Posterior vena cava (tissue), 2 donors: ENCODE results near the gene THYN1. TPM values are rescaled to one million over a fixed set of nuclear protein-coding genes. Genes with fewer than 3 reads are reported as not detected.
A peak's percentile ranks its signal among the peaks of the same experiment; 100 is the strongest.

Source experiments
- DNase-seq: peaks from one replicate; pipeline ENCODE4 v3.0.0-alpha.2; 2020; ENCODE audit warnings: low spot score
- intact Hi-C, 2 donors: fragments of 100-400 bp; cut with DNase I; formaldehyde crosslinking; loops; one replicate each; pipeline versions ENCODE4 v1.14.1 to v1.14.2; 2022 to 2023
- total RNA-seq, 2 donors: library from RNA; stranded (reverse); fragmentation: NEBNext Ultra II Directional; extraction: Animal tissue kit (Norgen Biotek cat#: 25700); gene quantifications; one replicate each; pipeline ENCODE4 v1.2.1, GENCODE V29; 2021
- donor health status: DM: yes; HTN: yes; CAD: no.
- donor health status: DM: yes; HTN: yes; CAD: no.

The THYN1 gene
- total RNA-seq, 2 donors from 2014 or later, result 21.0 to 37.3 TPM

- DNase-seq, result no peak
- intact Hi-C loops, result no loop called here
Observed at GRCh38 chr11:134254433-134255183, 1.5 kb upstream of the THYN1 start.

- DNase-seq, result no peak
- intact Hi-C loops, result no loop called here
Observed at GRCh38 chr11:134252346-134253187, 585 bp downstream of the THYN1 start.

DNA sequence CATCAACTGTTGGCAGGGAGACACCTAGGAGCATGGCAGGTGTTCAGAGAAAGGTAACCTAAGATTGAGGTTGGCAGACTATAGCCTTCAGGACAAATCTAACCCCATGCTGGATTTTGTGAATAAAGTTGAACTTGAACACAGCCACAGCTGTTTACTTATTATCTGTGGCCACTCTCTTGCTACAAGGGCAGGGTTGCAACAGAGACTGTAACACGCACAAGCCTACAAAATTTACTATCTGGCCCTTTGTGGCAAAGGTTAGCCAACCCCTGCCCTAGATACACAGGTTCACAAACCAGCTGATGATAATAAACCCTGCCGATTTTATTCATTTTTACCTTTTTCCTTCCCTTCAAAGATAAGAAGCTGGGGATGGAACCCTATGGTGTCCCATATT is 2.5 kb downstream of the THYN1 start:
- DNase-seq, result no peak
- intact Hi-C loops, result no loop called here

- no peak for DNase-seq
- intact Hi-C loops, result no loop called here
Observed at GRCh38 chr11:134250246-134250645, 2.9 kb downstream of the THYN1 start.

- intact Hi-C loops, result no loop called here
Observed at GRCh38 chr11:134248910-134249480, 4.2 kb downstream of the THYN1 start.

GRCh38 chr11:134246678-134247077 is 6.5 kb downstream of the THYN1 start:
- no peak for DNase-seq

More at GRCh38 chr11:134248910-134249480, 4.2 kb downstream of the THYN1 start:
- no peak for DNase-seq

DNA sequence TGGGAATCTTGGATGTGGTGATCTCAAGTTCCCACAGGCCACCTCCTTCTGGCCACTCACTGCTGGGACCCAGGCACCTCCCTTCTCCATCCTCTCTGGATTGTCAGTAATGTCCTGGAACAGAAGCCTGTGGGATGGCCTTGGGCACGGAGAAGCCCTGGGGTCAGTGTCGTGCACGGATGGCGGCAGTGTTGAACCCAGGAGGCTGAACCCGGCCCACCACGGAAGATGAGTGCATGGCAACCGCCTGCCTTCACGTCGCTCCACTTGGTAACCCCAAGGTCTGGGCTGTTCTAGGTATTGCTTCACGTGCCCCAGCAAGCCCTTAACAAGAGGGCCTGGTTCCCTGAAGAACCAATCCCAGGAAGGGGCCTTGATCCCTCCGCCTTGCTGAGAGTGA is 7.1 kb downstream of the THYN1 start:
- no peak for DNase-seq
- intact Hi-C loops, result no loop called here

More at GRCh38 chr11:134246678-134247077, 6.5 kb downstream of the THYN1 start:
- intact Hi-C loops, result no loop called here

- DNase-seq, result no peak
- intact Hi-C loops, result no loop called here
Observed at GRCh38 chr11:134245434-134245833, 7.7 kb downstream of the THYN1 start.

DNA sequence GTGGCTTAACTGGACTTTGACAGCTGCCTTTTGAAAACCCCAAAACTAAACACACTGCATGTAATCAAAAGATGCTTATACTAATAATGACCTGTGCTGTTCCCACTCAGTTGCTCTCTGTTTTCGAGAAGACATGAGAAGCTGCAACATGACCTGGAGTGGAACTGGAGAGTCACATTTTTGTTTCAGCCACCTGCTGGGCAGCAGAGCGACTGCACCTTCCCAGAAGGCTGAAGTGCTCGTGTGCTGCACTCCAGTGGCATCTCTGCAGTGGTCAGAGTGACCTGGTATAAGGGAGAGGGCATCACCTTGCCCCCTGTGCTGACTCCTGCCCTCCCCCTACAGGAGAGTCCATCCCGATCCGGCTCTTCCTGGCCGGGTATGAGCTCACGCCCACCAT is 8.6 kb downstream of the THYN1 start:
- intact Hi-C loops, result no loop called here
- no peak for DNase-seq

DNA sequence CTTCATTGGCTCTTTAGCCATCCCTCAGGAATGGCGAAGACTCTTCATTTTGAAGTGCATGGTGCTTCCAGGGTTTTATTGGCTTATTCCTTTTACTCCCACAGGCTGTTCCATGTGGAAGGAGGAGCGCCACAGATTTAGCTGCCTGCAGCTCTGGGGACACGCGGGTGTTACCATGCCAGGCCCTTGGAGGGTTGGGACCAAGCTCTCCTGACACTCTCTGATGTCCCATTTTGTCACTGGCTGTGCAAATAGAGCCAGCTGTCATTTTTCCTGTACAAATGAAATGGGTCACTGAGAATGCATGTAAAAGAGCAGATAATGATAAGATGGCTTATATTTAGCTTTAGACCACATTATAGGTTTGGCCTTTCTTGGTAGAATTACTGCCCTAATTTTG is 9.2 kb downstream of the THYN1 start:
- no peak for DNase-seq

GRCh38 chr11:134242376-134242775 is 10.8 kb downstream of the THYN1 start:
- no peak for DNase-seq
- intact Hi-C loops, result no loop called here

More for the DNA sequence above, 9.2 kb downstream of the THYN1 start:
- intact Hi-C loops, result no loop called here

DNA sequence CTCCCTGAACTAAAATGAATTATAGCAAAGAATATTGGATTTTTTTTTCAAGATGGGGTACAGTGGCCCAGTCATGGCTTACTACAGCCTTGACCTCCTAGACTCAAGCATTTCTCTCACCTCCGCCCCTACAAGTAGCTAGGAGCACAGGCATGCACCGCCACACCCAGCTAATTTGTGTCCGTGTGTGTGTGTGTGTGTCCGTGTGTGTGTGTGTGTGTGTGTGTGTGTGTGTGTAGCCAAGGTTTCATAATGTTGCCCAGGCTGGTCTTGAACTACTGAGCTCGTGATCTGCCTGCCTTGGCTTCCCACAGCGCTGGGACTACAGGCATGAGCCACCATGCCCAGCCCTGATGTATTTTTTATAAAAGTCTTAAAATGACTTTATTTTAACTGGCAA is 12.6 kb downstream of the THYN1 start:
- no peak for DNase-seq
- intact Hi-C loops, result no loop called here

DNA sequence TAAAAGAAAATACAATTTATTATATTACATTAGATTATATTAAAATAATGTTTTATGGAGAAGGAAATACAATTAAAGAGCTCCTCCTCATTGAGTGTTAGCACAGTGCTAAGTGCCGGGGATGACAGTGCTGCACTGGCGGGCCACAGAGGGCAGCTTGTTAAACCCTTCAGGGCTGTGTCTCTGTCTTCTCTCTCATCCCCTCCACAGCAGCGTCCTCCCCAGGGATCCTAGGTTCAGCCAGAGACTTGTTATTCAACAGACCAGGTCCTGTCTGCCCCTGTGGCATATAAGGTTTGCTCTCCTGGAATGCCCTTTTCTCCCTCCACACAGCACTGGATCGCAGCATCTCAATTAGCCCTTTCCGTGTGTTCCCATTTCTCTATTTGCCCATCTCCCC is 14.2 kb downstream of the THYN1 start:
- DNase-seq, result no peak
- intact Hi-C loops, result no loop called here

DNA sequence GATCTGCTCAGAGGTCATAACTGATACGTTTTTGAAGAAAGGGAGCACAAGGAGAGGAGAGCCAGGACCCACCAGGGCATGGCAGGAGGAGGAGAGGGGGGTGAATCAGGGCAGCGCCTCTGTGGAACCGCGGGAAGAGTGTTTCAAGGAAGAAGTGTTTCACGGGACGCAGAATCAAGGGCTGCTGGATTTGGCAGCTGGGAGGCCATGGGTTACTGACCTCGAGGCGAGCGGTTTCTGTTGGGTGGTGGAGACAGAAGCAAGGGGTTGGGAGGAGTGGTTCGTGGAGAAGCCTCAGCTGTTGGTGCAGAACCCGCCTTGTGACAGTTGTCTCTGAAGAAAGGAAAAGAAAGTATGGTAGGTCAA is 15.6 kb downstream of the THYN1 start:
- intact Hi-C loops, result no loop called here

GRCh38 chr11:134236834-134237556 is 16.2 kb downstream of the THYN1 start:
- no peak for DNase-seq
- intact Hi-C loops, result no loop called here

More for the DNA sequence above, 15.6 kb downstream of the THYN1 start:
- DNase-seq, result peak; percentile 57

DNA sequence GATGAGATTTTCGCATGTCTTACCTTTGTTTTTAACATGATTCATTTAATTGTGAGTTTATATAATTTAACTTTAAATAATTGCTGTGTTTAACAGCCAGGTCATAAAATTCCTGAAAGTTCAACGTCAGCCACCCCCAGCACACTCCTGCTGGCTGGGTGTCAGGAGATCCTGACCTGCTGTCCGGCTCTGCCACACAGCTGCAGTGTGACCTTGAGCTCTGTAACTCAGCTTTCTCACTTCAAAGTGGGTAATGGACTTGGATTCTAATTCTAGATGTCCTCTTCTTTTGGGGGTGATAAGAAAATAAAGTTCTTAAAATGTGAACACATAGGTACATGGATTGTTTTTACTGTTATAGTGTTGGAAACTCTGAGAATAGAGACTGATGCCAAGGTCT is 17.8 kb downstream of the THYN1 start:
- peak; percentile 53 for DNase-seq
- intact Hi-C loops, result no loop called here

GRCh38 chr11:134233729-134234179 is 19.4 kb downstream of the THYN1 start:
- intact Hi-C loops, result no loop called here
- no peak for DNase-seq

DNA sequence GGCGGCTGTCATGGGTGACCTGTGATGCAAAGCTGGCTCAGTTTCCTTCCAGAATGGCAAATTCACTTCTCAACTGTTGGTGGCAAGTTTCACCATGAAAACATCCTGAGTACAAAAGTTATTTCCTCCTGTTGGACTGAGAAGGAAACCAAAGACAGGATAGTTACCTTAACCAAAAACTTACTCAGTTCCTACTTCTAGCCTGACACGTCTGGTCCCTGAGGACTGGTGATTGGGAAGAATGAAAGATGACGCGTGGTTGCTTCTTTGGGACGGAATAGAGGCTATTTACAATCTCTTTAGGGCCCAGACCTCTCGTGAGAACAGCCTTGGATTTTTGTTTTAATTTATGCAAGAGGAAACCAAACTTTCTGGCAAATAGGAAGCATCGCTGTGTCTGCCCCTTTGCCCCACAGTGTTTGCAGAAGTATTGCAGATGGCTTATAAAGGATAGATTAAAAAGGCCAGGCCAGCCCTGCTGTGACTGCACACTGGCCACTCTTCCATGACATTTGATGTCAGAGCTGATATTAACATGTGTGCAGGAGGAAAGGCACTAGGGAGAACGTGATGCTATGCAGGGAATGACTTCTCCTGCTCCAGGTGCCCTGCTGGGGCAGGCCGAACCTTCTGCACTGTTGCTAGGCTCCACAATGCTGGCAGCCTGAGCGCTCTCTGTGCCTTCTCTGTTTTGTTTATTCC is 21.0 kb downstream of the THYN1 start:
- DNase-seq, result no peak
- intact Hi-C loops, result no loop called here

GRCh38 chr11:134230339-134230738 is 22.8 kb downstream of the THYN1 start:
- intact Hi-C loops, result no loop called here
- DNase-seq, result no peak
